Umbilical cord (tissue), 2 donors: ENCODE data around the gene LEKR1. TPM values are rescaled to one million over a fixed set of nuclear protein-coding genes. Genes with fewer than 3 reads are reported as not detected.

Source experiments
- DNase-seq: peaks from one replicate; pipeline ENCODE4 v3.0.0-alpha.2; 2015; ENCODE audit warnings: low spot score
- total RNA-seq: library from RNA; depleted of rRNA; stranded (reverse); fragments of >200 nt; gene quantifications from one replicate; pipeline ENCODE4 v1.2.3, GENCODE V29; 2014; ENCODE audit warnings: low replicate concordance; ENCODE audit not compliant: insufficient read depth

LEKR1 gene
- total RNA-seq, 1 donor from 2014 or later: 8.4 TPM

DNA sequence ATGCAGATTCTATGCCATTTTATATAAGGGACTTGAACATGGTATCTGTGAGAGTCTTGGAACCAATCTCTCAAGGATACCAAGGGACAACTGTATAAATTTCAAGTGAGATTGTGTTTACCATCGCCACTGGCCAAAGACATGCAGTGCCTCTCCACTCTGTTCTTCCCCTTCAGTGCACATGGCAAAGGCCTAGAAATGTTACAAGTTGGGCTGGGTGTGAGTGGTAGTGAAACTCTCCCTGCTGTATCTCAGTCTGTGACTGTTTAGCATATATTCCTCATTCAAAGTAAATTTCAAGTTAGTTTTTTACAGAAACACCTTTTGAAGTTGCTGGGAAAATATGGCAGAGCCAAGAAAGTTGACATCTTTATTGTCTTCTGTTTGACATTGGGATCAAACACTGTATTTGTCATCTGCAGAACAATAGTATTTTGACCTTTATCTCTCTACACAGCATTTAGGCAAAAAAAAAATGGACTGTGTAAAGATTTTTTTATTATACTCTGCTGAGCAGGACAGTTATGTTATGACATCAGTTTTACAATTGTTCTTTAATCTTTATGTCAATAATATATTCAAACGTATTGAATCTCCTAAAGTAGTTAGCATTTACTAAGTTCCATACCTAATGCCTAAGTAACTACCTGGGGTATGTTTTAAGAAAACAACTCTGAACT, 232.4 kb downstream of the LEKR1 start:
- no peak for DNase-seq

DNA sequence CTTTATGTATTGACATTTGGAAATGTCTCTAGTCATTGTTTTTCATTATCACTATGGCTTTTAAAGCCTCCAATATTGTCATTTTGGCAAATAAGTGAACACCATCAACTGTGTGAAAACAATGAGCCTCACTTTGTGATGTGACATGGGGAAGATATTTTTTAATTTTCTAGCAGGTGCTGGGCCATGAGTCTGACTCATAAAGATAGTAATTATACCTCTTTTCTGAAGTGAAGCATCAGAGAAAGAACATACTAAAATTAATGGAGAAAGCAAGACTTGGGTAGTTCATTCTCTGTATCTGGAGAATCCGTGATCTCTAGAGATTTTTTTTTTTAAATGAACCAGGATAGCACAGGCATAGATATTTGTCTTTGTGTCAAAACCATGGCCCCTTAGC, 233.0 kb downstream of the LEKR1 start:
- DNase-seq: no peak

DNA sequence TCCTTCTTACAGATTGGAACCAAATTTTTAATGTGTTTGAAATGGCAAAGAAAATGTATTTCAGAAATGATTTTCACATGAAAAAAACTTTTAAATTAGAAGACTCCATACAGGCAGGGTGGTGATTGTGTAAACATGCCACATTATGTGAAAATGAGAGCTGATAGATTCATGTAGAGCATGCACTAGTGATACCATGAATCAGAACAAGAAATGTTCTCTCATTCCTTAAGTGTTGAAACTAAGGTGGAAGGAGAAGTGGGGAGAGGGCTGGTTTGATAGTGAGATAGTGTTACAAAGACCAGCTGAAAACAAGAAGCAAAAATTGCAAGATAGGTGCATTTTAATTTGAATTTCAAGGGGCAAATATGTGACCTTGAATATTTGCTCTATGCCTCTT, 233.5 kb downstream of the LEKR1 start:
- DNase-seq: no peak

DNA sequence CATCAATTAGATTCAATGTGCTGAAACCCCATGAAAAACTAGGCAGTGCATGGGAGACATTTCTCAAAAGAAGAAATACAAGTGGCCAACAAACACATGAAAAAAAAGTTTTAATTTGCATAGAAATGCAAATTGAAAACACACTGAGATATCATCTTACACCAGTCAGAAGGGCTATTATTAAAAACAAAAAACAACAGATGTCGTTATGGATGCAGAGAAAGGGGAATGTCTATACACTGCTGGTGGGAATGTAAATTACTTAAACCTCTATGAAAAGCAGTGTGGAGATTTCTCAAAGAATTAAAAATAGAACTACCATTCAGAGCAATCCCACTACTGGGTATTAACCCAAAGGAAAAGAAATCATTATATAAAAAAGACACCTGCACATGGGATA, 235.1 kb downstream of the LEKR1 start:
- no peak for DNase-seq

DNA sequence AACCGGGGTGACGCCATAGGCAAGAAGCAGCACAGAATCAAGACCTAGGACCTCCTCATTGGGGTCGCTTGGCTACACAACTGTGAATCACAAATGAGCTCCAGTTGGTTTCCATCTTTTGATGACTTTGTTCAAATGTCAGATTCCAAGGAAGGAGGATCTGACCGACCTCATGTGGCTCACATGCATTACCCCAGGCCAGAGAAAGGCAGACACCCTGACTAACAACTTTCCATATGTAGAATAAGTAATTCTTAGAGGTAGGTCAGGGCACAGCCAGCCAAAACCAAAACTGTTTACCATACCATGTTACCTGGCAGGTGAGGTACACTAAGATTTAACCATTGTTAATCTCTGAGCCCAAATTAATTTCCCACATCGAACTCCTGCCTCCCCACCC, 237.3 kb downstream of the LEKR1 start:
- no peak for DNase-seq

DNA sequence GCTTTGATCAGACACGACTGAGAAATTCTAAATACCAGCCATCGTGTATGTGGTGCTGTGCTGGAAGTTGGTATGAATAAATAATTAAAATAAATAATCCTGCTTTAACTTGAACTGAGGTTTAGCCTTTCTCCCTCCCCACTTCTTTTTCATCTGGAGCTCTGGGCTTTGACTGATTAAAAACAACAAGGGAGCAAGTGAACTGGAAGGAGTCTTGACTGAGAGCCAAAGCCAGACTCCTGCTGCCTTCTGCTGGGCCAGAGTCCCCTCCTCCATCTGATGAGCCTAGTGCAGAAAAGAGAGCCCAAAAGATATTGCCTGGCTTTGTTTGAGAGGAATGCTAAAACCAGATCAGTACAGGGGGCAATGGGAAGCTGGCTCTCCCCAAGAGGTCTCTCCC, 237.8 kb downstream of the LEKR1 start:
- DNase-seq: peak; percentile 31

DNA sequence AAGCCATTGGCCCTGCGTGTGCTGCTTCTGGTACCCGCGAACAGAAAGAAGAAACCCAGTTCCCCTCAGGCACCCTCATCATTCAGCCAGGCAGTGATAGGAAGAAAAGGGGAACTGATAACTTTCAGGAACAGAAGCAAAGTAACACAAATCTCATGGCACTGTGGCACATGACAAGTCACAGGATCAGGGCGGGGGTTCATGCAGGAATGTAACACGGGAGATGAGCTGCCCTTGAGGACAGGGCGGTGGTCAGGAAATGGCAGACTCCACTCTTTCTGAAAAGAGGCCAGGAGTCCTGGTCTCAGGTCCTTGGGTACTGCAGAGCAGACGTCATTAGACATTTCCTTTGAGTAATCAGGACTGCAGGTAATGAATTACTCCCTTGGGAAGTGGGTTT, 238.2 kb downstream of the LEKR1 start:
- no peak for DNase-seq

DNA sequence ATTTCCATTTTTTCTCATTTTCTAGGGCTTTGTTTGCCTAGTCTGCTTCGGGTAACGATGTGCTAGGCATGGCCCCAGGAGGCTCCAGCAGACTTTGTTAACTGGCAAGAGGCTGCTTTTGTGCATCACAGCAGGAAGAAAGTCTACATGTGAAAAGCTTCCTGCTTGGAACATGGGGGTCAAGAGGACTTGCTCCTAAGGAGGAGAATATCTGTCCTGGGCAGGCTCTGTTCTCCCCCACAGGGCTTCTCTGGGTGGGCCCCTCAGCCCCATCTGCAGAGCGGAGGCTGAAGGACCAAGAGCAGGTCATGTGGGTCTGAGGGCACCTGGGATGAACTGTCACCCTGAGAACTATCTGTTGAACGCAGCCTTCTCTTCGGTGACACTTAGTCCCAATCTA, 239.0 kb downstream of the LEKR1 start:
- no peak for DNase-seq

DNA sequence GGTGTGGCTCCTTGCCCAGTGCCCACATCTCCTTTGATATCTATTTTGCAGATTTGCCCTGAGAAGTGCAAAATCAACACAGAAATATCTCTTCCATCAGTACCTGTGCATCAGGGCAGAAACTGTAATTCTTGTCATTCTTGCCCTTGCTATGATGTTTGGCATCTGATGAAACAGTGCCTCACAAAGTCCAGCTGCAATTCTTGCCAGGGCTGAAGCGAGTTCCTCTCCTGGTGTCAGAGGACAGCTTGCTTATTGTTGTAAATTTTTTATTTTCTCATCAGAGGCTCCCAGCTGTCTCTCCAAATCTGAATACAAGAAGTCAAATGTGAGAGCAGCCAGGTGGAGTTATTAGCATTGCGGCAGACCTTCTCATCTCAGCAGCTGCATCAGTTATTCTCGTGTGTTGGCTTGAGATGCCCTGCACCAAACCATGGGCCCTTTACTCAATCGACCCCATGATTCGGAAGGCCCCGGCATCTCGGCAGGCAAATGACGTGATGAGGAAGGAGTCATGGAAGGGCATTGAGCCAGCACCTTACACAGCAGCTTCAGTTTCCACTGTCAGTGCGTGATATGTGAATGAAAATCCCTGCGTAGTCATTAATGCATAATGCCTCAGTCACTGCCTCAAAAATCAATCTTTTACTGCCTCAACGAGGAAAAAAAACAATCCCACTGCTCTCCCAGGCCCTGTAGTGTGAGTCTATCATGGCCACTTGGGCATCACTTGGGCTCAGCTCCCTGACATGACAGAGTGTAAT, 240.4 kb downstream of the LEKR1 start:
- no peak for DNase-seq

DNA sequence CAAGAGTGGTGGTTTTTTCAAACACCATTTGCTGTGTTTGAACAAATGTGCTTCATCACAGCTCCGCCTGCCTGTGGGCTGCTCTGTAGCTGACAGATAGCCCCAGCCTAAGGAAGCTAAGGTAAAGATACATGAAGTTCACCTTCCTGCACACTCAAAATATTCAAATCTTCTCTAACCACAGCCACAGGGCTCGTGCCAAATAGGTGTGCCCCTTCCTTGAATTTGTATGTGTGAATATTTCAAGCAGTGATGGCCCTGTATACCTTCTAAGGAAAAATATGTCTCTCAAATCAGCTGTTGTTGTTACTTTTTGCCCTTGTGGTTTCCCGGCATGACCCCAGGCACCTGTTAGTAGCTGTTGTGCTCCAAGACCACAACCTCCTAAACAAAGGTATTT, 241.0 kb downstream of the LEKR1 start:
- no peak for DNase-seq

DNA sequence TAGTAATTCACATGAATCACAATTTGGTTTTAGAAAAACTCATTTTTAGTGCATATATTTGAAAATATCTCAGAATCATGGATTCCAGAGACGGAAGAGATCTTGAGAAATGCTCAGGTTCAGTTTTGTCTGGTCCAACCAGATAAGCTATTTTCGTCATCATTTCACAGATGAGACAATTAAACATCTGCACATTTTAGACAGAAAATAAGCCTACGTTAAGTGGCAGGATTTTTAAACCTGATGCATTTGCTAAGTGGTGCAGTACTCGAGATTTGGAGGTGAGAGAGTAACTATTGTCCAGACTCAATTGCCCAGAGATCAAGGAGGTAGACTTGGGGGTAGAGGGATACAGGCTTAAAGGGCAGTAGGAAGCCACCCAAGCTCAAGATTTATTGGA, 243.3 kb downstream of the LEKR1 start:
- no peak for DNase-seq

DNA sequence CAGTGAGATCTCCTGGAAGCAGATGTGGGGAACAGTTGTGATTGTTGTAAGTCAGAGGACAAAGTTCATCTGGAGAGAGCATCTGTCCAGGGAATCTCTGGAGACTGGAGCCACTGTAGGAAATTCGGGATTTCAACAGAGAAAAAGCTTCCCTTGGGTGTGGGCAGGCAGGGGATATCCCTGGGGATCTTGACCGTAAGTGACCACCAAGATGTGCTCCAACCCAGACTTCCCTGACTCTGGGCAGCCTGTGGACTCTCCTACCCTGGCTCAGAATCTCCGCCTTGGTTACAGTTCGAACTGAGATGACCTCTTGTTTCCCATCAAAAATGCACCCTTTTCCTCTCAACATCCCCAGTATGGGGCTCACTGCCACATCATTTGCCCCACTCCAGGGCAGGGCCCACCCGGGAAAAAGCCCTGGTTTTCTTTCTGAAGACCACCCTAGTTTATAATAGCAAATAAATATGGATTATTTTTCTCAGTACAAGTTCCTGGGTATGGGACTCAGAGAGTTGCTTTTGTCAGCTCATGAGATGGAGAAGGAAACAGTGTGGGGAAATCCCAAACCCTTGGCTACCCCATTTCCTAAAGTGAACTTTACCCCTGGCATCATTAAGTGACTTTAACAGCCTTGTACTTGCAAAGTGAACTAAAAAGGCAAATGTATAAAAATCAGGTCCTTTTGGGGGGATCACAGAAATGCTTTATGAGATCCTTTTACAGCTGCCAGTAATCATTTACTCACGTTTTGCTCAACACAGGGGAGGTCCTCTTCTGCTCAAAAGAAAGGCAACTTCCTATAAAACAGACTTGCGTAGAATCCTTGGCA, 243.9 kb downstream of the LEKR1 start:
- DNase-seq: no peak

DNA sequence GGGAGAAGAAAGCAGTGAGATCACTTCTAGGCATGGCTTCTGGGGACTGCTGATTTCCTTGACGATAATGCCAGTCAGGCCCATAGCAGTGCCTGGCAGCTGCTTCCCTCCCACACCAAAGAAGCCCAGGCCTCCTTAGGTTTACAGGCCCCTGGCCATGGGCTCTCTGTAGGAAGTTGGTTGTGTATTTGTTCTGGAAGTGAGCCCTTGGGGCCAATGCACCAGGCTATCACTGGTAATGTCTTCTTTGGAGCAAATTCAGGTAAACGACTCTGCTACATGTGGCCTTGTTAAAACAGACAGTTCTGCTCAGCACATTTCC, 244.5 kb downstream of the LEKR1 start:
- DNase-seq: no peak

DNA sequence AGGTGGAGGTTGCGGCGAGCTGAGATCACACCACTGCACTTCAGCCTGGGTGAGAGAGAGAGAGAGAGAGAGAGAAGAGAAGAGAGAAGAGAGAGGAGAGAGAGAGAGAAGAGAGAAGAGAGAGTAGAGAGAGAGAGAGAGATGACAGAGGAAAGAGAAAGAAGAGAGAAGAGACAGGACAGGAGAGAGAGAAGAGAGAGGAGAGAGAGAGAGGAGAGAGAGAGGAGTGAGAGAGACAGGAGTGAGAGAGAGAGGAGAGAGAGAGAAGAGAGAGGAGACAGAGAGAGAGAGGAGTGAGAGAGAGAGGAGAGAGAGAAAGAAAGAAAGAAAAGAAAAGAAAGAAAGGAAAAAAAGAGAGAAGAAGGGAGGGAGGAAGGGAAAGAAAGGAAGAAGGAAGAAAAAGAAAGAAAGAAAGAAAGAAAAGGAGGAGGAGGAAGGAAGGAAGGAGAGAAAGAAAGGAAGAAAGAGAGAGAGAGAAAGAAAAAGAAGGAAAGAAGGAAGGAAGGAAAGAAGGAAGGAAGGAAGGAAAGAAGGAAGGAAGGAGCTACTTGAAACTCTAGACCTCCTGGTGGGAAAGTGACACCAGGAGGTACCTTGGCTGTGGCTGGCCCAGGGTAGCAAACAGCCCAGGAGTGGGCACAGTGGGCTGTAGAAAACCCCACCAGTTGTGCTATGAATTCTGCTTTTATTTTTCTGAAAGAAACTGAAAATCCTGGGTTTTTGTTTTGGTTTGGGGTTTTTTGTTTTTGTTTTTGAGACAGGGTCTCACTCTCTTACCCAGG, 245.8 kb downstream of the LEKR1 start:
- no peak for DNase-seq

DNA sequence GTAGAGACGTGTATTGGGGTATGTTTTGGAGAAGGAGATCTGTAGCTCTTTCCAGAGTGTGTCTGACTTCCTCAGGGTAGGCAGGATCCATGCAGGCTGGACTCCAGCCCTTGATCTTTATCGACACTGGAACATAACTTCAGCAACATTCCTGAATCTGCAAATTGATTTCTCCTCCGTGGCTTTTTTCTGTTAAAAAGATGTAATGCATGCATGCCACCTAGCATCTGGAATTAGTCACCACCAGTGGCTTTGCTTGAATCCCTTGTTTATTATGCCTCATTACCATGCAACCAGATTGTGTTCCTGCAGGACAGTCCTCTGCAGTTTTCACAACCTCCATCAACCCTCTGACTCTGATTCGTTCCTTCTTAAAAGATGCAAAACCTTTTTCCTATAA, 247.7 kb downstream of the LEKR1 start:
- DNase-seq: no peak

DNA sequence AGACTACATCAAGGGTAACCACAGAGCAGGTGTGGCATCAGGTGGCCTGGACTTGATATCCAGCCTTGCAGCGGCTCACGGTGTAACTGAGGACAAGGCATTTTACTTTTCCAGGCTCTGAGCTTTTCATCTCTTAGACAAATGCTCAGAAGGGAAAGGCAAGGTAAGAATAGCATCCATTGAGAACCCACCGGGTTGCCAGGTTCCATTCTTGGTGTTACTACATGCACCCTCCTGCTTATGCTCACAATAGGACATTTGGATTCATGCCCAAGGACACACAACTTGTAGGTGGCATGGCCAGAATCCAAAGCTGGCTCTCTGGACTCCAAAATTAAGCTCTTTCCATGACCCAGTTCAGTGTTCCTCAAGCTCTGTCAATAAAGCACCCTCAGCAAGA, 248.3 kb downstream of the LEKR1 start:
- DNase-seq: no peak

DNA sequence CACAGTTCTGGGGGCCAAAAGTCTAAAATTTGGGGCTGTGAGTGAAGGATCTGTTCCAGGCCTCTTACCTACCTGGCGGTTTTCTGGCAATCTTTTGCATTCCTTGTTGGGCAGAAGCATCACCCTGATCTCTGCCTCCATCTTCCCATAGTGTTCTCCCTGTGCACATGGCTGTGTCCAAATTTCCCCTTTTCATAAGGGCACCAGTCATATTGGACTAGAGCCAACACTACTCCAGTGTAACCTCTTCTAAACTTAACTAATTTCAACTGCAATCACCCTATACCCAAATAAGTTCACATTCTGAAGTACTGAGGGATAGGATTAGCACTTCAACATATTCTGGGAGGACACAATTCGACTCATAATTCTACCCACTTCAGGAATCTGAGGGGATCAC, 248.8 kb downstream of the LEKR1 start:
- DNase-seq: no peak

DNA sequence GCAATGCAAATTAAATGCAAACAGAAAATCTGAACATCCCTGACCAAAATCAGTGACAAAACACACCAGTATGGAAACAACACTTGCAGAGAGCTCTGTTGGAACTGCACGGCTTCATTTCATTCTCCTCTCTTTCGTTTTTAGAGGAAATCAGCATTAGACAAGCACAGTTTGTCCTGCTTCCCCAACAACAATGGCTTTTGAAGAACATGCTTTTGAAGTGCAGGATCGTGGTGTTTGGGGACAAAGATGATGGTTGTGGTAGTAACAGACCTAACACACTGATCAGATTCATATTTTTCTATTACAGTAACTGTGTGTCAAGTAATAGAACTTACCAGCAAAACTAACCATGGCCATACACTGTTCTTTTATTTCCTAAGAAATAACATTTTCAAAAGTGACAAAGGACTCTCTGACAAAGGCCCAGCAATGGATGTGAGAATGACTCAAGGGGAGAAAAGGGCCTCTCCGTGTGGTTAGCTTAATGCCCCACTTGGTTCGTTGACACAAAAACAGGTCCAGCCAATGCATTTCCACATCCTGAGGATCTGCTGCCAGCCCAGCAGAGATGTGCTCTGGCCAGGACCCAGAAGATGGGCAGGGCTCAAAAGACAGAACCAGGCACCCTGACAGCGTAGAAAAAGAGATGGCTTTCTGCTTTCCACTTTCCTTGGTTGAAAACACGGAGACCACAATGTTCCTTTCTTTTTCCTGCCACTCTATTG, 249.7 kb downstream of the LEKR1 start:
- DNase-seq: peak; percentile 37

DNA sequence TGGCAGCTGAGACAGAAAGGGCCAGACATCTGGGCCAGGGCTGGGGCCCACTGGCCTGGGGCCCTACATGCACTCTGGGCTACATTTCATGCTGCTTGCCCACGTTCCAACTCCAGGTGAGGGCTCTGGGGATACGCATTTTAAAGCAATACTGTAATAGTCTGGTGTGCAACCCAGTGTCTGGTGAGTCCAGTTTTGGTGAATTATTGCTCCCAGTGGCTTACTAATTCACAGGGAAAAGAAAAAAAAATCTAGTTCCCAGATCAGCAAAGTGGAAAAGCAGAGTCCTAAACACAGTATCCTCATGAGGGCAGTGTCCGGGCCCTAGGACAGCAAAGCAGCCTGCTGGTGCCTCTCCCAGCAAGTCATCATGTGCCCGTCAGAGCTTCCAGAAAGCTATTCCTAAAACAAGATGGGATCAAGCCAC, 251.4 kb downstream of the LEKR1 start:
- no peak for DNase-seq

DNA sequence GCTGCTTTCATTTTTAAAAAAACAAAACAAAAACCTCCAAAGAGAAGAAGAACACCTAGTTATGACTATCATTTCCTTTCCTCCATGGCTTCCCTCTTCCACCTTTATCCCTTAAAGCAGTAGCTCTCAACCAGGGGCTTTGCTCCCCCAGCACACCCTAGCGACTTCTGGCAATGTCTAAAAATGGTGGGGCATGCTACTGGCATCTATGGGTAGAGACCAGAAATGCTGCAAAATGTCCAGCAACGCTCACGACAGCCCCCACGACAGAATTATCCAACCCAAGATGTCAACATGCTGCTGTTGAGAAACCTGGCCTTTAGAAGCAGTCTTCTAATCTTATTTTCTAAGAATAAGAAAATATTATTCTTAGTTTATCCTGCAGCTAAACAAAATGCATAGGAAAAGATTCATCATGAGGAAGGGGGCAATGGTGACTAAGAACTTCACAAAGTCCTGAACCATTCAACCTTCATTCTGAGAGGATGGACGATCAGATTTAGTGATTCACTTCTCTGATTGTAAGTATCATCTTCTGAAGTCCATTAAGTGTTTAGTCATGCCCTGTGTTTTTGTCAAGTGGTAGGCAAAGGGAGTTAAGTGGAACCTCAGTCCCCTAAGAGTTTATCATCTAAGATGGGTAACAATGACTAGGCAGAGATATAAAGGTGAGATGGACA, 252.1 kb downstream of the LEKR1 start:
- no peak for DNase-seq

DNA sequence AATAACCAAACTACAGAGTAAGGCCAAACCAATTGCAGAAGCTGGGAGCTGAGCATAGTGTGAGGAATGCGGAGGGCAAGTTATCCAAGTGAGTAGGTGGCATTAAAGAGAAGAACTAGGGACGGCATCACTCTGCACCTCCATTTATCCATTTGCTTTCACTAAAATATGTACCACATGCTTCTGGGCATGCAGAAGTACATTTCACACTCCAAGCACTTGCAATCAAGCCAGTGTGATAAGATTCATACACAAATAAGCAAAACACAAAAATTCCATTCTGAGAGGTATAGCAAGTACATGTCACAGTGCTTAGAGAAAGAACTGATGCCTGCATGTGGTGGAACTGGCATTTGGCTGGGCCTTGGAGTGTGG, 252.6 kb downstream of the LEKR1 start:
- DNase-seq: no peak
